HG02759 (cell line): ENCODE measurements around the gene BCL3.
"Not testable (repeated sequence)": the region's sequence is repeated elsewhere in the genome, so short reads cannot be mapped to it uniquely, and the experiment has no call there.

Experiments
- ATAC-seq: cut with Tn5 transposase; IDR thresholded peaks from one replicate; pipeline ENCODE4 v1.9.1; 2021; ENCODE audit warnings: mild to moderate bottlenecking, moderate library complexity; ENCODE audit not compliant: unreplicated experiment

Gene BCL3

DNA sequence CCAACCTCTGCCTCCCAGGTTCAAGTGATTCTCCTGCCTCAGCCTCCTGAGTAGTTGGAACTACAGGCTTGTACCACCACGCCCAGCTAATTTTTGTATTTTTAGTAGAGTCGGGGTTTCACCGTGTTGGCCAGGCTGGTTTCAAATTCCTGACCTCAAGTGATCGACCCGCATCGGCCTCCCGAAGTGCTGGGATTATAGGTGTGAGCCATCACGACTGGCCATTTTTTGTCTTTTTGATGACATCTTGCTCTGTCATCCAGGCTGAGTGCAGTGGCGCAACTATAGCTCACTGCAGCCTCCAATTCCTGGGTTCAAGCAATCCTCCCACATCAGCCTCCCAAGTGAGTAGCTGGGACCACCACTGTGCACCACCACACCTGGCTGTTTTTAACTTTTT, 28.1 kb upstream of the BCL3 start:
- ATAC-seq: not testable (repeated sequence)

DNA sequence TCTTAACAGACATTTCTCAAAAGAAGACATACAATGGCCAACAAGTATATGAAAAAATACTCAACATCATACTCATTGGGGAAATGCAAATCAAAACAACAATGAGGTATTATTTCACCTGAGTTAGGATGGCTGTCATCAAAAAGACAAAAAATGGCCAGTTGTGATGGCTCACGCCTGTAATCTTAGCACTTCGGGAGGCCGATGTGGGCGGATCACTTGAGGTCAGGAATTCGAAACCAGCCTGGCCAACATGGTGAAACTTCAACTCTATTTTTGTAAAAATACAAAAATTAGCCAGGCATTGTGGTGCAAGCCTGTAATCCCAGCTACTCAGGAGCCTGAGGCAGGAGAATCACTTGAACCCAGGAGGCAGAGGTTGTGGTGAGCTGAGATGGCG, 27.6 kb upstream of the BCL3 start:
- no peak for ATAC-seq

DNA sequence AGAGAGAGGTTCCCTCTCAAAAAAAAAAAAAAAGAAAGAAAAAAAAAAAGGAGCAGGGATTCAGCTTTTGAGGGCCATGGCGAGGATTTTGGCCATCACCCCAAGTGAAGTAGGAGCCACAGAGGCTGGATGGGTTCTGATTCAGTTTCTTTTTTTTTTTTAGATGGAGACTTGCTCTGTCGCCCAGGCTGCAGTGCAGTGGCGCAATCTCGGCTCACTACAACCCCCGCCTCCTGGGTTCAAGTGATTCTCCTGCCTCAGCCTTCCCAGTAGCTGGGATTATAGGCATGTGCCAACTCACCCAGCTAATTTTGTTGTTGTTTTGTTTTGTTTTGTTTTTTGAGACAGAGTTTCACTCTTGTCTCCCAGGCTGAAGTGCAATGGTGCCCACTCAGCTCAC, 27.1 kb upstream of the BCL3 start:
- not testable (repeated sequence) for ATAC-seq

DNA sequence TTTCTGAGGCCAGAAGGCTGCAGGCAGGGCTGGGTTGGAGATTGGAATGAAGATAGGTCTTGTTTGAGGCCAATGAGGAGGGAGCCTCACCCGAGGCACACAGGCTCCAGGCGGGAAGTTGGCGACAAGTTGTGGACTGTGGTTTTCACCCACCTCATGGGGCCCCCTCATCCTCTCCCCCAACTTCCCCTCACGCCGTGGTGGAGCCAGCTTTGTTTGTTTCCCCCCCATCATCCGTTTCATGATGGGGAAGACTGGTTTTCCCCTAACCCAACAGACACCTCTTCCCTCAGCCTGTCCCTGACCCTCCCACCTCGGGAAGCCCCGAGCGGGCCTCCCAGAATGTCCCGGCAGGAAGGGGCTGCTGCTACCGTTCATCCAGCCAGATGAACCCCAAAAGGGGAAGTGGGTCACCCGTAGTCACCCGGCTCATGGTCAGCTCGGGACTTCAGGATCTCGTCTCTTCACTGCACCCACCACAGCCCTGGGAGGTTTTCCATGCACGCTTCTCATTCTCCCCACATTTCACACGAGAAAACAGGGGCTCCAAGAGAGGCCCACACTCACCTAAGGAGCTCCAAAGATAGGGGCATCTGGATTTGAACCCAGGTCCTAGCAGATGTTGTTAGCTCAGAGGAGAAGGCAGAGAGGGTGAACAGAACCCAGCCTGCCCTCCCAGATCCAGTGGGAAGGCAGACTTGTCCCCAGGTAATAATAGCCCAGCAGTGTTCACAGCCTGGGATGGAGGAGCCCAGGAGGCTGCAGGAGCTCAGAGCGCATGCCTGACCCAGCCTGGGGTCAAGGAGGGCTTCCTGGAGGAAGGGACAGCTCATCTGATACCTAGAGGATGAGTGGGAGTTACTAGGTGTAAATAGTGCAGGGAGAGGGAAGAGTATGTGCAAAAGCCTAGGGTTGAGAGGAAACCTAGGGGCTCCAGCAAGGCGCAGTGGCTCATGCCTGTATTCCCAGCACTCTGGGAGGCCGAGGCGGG, 26.1 kb upstream of the BCL3 start:
- ATAC-seq: no peak

DNA sequence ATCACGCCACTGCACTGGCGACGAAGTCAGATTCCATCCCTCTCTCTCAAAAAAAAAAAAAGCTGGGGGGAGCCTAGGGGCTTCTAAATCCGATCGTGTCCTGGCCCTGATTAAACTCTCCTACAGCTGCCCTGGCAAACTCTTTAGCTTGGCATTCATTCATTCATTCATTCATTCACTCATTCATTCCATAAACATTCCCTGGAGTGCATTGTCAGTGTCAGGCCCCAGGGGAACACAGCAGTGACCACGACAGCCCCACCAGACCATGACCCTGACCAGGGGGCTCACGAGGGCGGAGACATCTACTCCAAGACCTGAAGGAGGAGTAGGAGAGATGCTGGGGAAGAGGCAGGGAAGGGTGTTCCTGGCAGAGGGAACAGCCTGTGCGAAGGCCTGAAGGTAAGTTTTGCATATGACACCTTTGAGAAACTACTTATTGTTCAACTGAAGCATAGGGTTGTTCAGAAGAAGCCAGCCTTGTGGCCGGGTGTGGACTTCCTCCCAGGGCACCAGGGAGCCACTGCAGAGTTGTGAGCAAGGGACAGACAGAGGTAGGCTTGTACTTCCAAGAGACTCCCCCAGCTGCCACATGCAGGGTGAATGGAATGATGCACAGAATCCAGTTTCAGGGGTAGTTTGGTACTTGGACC, 25.1 kb upstream of the BCL3 start:
- peak; percentile 33 for ATAC-seq

DNA sequence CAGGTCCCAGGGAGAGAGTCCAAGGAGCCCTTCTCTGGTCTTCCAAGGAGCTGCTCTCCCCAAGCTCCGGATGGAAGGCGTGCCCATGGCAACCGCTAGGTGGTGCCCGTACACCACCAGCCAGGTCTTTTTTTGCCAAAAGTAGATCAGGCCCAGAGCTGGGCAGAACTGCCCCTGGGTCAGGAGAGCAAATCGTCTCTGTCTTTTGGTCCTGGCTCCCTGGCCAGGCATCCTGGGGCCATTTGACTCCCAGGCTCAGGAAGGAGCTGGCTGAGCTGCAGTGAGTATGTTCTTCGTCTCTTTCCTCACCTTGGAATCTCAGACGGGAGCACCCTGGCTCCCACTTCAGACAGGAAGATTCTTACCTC, 24.6 kb upstream of the BCL3 start:
- peak; percentile 64 for ATAC-seq

DNA sequence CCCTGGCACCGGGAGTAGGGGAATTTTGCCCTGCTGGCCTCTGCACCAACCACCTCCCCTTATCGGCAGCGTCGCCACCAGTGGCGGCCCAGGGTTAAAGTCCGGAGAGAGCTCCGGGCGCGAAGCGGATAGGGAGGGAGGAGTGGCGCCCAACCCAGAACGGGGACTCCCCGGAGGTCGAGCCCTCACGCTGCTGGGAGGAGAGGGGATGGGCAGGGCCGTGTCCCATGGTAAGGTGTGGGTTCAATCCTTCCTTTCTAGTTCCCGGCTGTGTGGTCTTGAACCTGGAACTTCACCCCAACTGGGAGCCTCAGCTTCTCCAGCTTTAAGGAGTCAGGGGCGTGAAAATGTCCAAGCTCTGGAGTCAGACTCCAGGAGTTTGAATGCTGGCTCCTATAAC, 23.3 kb upstream of the BCL3 start:
- no peak for ATAC-seq

DNA sequence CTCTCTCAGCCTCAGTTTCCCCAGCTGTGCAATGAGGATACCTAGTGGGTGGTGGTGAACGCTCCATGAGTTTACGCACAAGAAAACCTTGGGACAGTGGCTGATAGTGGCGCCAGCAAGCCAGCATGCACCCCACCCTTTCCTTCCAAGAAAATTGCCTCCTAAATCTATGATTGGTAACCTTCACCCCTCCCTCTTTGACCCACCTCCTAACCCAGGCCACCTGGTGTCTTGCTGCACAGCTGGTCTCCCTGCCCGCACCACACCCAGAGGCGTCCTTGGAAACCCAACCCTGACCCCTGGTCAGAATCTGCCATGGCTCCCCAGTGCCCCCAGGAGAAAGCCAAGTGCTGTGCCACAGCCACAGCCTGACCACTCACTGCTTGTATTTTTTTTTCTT, 22.8 kb upstream of the BCL3 start:
- ATAC-seq: no peak

DNA sequence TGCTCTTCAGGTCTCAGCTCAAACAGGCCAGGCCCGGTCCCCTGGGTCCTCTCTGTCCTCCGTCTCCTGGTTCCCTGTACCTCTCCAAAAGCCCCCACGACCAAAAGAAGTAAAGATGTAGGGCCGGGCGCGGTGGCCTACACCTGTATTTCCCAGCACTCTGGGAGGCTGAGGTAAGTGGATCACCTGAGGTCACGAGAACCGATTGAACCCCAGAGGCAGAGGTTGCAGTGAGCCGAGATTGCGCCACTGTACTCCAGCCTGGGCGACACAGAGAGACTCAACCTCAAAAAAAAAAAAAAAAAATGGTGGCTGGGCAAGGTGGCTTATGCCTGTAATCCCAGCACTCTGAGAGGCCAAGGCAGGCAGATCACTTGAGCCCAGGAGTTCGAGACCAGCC, 22.0 kb upstream of the BCL3 start:
- no peak for ATAC-seq

DNA sequence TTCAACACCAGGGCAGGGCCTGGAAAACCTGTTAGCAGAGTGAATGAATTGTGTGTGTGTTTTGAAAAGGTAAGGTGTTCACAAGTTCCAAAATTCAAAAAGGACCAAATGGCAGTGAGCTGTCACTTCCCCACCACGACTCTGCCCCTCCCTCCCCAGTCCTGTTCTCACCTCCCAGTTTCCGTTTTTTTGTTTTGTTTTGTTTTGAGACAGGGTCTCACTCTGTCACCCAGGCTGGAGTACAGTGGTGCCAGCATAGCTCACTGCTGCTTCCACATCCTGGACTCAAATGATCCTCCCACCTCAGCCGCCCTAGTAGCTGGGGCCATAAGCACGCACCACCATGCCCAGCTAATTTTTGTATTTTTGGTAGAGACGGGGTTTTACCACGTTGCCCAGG, 20.3 kb upstream of the BCL3 start:
- no peak for ATAC-seq

DNA sequence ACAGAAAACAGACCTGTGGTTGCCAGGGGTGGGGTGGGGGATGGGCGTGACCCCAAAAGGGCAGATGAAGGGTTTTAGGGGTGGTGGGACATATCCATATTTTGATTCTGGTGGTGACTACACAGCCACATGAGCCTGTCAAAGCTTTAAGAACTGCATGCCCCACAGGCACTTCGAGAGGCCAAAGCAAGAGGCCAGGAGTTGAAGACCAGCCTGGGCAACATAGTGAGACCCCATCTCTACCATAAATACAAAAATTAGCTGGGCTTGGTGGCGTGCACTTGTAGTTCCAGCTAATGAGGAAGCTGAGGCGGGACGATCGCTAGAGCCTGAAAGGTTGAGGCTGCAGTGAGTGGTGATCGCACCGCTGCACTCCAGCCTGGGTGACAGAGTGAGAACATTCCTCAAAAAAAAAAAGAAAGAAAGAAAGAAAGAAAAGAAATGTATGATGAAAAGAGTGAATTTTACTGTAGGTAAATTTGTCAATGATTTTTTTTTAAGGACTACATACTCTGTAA, 18.9 kb upstream of the BCL3 start:
- no peak for ATAC-seq

DNA sequence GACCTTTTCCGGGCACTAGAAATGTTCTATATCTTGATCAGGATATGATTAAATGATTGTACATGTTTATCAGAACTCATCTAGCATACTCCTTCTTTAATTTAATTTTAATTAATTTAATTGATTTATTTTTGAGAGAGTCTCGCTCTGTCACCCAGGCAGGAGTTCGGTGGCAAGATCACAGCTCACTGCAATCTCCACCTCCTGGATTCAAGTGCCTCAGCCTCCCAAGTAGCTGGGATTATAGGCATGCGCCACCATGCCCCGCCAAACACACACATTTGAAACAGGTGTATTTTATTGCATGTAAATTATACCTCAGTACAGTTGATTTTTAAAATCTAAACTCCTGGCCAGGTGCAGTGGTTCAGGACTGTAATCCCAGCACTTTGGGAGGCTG, 17.4 kb upstream of the BCL3 start:
- no peak for ATAC-seq

GRCh38 chr19:44731622-44732021, 16.9 kb upstream of the BCL3 start:
- ATAC-seq: no peak

- no peak for ATAC-seq
Observed at GRCh38 chr19:44732235-44733014, 16.1 kb upstream of the BCL3 start.

DNA sequence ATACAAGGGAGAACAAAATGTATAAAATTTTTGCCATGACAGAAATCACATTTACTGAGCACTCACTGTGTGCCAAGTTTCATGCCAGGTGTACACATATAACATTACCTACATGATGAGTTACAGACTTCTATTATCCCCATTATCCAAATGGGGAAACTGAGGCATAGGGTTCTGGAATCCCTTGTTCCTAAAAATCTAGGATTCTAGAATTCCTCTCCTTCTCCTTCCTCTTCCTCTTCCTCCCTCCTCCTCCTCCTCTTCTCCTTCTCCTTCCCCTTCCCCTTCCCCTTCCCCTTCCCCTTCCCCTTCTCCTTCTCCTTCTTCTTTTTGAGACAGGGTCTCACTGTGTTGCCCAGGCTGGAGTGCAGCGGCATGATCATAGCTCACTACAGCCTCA, 14.2 kb upstream of the BCL3 start:
- ATAC-seq: no peak

- no peak for ATAC-seq
Observed at GRCh38 chr19:44735011-44735410, 13.5 kb upstream of the BCL3 start.

DNA sequence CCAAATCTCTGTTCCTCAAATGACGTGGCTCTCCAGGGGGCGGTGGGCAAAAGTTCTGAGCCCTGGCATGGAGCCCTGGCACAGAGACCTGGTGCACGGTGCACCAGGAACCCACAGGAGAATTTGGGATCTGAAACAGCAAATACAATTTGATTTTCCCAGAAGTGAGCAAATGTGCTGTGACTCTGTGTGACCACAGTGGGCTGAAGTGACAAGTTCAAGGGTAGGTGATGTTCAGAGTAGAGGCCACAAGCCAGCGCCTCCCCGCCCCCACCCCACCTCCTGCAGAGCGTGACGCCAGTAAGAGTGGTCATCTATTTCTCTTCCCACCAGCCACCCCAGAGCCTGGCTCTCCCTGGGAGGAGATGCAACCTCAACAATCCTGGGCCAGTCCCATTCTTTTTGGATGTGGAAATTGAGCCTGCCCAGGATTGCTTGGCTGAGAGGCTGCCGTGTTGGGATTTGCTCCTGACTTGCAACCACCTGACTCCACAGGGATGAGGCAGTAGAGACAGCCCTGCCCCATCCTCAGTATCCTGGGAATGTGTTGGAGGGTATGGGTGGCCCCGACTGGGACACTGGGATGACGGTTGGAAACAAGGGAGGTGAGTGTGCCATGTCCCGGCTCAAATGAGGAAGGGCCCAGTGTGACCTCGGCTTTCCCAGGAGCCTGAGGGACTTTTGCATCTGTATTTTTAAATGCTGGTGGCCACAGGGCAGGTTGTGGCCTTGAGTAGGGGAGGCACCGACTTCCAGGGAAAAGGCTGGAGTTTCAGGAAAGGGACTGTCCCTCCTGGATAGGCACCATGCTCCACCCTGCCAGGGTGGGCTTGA, 11.1 kb upstream of the BCL3 start:
- ATAC-seq: no peak

DNA sequence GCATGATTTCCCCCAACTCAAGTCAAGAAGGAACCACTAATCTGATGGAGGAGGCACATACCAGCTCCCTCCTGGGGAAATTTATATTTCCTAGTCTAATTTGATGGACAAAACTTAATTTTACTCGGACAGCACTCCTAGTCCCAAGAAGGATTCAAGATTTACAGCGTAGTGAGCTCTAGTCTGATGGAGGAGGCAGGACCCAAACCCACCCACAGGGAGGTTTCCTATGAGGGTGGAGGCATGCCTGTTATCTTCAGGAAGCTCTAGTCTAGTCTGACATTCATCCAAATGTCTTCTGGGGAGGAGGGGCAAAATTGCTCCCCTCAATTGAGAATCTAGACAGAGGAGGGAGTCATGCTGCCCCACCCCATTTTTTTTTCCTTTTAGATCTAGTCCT, 10.4 kb upstream of the BCL3 start:
- no peak for ATAC-seq

GRCh38 chr19:44738603-44739558, 9.6 kb upstream of the BCL3 start:
- no peak for ATAC-seq
